HG03045 (cell line): ENCODE measurements around the gene ATP4A.

ENCODE experiments used
- ATAC-seq: cut with Tn5 transposase; IDR thresholded peaks from one replicate; pipeline ENCODE4 v1.9.1; 2021; ENCODE audit warnings: mild to moderate bottlenecking, moderate library complexity; ENCODE audit not compliant: unreplicated experiment

ATP4A gene

DNA sequence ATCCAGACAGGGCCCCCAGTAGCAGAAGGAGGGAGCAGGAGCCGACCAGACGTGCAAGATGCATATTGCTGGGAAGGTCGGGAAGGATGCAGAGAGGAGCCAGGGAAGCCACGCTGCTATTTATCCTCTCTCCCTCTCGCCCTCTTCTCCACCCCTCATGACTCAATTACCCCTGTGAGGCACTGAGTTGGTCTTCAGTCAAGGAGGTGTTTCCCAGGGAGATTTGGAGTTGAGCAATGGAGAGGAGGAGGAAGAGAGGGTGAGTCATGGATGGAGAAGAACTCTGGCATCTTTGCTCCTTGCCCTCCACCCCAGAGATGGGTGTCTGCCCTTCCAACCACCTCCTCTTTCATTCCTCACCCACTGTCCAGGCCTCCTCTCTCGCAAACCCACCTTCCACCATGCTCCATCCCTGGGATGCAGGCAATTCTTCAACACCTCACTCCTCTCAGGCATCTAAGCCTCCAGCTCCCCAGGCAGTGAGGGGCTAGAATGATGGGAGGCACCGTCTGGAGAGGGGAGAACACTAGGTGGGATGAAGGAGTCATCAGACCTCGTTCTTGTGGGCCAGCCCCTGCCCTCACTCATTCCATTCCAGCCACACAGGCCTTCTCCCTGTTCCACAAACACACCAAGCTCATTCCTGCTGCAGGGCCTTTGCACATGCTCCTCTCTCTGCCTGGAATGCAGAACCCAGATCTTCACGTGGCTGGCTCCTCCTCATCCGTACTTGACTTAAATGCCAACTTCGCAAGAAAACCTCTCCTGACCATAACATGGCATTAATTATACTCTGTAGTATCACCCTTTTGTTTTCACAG is 35.0 kb downstream of the ATP4A start, which contains the start of gene SBSN:
Gene SBSN (minus strand): TSS at position 94 of the 821 bp plus-strand sequence. CDS start 30 bp downstream, at position 64.
- no peak for ATAC-seq

DNA sequence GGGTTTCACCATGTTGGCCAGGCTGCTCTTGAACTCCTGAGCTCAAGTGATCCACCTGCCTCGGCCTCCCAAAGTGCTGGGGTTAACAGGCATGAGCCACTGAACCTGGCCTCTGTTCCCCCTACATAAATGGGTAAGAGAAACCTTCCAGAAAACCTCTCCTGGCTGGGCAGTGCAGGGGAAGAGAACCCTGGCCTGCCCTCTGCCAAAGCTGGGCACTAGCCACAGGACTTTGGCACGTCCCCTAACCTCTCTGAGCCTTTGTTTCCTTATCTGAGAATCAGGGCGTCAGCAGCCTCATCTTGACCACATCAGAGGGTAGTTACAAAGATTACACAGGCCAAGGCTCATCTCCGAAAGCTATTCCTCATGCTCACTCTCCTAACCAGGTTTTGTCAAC is 37.6 kb downstream of the ATP4A start:
- no peak for ATAC-seq

DNA sequence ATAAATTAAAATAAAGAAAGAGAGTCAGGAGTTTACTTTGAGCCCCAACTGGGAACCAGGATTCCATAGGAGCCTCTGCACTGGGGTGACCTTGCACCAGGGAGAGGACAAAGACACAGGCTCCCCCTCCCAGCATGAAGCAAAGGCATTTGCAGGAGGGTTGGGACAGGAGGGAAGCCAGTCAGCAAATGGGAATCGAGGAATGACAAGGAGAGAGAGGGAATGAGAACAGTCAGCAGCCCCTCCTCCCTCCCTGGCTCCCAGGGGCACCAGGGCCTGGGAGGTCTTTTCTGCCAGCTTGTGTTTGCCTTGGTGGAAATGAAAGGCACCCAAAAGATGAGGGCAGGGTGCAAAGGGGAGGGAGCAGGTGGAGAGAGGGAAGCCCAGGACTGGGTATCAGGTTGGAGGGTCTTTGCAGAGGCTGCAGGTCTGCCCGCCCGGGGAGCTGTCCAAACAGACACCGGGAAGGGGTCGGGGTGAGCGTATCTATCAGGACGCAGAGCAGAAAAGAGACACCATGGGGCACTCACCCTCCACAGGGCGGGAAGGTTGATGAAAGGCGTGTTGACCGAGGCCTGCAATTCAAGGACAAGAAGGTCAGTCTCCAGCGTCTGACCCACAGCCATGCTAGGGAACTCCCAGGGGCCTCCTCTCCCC is 39.1 kb downstream of the ATP4A start:
- ATAC-seq: no peak

DNA sequence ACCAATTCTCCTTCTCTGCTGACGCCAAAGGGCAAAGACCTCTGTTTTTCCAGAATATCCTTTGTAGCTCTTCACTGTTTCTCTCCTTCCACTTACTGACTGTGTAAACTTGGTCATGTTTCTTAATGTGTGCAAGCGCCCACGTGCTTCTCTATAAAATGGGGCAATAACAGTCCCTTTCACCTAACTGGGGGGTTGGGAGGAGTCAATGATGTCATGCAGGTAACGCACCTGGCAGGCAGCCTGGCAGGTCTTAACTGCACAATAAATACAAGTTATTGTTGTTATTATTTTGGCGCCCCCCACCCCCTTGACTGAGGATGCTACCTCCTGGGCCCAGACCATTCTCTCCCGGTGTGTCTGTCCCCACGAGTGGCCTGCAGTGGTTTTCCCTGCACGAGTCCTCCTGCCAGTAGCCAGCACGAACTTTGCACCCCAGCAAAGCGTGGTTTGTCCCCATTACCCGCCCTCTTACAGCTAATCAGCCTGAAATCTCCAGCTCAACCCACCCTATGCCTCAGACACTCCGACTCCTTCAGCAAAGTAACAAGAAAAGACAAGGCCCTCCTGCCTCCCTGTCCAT is 40.6 kb downstream of the ATP4A start:
- no peak for ATAC-seq

DNA sequence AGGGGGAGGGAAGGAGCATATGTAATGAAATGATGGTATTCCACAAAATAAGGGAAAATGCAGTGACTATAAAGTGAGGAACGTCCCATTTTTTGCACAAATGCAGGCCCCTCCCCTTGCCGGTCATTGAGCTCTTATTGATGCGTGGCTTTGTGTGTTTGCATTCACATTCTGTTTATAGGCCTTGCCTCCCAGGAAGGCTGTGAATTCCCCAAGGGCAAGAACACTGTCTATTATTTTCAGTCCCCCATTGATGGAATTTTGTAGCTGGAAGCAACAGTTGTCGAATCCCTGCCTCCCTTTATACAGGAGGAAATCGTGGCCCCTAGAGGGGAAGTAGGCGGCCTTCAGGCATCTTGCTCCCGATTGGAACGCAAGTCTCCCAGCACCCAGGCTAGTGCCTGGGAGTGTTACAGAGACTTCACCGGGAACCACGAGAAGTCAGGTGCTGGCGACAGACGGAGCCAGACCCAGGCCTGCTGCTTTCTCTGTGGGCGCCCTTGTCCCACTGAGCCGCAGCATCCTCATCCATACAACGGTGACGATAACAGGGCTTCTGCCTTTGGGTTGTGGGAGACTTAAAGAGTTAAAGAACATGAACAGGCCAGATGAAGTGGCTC is 42.2 kb downstream of the ATP4A start:
- ATAC-seq: no peak

DNA sequence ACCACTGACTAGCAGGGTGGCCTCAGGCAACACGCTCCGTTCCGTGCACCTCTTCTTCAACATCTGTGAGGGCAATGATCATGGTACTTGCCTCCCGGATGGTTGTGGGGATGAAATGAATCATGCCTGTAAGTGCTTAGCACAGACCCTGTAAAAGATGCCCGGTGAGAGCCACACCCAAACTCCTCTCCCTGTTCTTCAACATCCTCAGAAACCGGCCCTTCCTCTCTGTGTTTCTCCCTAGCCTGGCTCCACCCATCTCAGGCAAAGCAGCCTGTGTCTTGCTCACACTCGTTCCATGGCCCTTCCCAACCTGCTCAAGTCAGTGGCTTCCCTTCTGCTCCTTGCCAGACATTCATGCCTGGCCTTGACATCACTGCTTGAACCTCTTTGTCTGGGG is 44.2 kb downstream of the ATP4A start:
- ATAC-seq: no peak

DNA sequence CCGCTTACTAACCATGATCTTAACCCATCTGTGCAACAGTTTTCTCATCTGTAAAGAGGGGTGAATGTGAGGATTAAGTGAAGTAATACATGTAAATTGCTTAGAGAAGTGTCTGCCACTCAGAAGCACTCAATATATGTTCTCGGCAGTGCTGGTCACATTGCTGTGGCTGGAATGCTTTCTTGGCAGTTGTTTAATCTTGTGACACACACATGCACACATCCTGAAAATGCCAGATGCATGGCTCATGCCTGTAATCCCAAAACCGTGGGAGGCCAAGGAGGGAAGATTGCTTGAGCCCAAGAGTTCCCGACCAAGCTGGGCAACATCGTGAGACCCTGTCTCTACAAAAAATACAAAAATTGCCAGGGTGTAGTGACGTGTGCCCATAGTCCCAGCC is 45.1 kb downstream of the ATP4A start:
- ATAC-seq: no peak

DNA sequence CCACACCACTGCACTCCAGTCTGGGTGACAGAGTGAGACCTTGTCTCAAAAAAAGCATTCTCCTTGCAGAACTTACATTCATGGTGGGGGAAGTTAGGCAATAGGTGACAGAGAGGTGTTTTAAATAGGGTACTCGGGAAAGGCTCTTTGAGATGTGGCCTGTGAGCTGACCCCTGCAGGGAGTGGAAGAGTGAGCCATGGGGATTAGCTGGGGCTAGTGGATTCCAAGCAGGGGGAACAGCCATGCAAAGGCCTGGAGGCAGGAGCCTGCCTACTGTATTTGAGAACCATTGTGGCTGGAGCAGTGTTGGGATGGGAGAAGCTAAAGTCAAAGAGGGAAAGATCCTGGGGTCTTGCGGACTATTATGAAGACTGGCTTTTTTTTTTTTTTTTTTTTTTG is 46.1 kb downstream of the ATP4A start:
- ATAC-seq: no peak

DNA sequence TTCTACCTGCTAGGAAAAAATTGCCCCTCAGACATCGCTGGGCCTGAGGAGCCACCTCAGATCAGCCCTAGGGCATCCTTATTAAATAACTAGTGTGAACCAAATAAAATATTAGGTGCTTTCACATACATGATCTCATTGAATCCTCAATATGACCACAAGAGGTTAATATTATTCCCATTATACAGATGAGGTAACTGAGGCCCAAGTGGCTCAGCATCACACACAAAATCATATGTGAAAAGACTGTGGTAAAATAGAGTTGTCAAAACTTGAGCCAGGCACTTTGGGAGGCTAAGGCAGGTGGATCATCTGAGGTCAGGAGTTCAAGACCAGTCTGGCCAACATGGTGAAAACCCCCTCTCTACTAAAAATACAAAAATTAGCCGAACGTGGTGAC is 47.1 kb downstream of the ATP4A start:
- ATAC-seq: no peak

DNA sequence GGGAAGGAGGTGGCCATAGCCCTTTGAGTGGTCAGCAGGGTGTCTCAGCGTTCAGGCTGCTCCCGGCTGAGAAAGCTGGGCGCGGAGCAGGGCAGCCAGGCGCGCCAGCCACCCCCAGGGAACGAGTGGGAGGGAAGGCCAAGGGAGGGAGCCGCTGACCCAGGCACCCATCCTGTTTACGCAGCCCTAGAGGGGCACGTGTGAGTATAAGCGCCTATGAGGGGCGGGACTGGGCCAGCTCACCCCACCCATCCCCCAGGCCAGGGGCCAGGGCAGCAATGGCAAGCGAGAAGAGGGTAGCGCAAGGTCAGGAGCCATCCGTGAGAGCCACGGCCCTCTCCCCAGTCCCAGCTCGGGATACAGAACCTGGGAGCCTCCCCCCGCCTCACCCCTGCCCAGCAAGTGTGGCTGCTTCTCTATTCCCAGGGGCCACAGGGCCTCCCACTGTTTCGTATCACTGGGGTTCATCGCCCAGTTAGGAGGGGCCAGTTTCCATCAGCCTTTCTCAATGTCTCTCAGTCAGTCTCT is 49.1 kb downstream of the ATP4A start:
- no peak for ATAC-seq

DNA sequence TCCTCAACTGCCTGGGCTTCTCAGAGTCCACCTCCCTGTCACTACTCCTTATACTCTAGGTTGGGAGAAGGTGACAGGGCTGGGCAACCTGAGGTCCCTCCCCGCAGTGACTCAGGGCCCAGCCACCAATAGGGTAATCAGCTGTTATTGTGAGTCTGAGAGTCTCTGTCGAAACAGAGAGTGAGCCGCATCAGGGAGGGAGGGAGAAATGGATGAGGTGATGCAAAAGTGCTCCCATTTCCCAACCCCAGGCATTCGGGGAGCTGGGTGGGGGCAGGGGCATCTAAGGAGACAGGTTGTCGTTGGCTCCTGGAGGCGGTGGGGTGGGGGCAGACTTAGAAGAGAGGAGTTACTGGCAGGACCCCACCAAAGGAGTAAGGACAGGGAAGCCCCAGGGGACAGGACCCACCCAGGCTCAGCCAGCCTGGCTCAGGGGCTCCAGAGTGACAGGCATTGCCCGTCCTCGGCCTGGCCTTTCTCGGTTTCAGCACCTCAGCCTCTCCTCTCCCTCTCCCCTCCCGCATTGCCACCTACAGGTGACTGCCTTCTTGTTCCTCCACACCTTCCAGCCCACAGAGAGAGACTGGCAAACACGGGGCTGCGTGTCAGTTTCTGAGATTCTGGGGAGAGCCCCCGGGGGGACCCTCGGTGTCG is 49.7 kb downstream of the ATP4A start, which contains the start of gene DMKN:
Gene DMKN (minus strand): TSS at position 22 of the 654 bp plus-strand sequence. CDS start 174 bp downstream, outside the sequence.
- no peak for ATAC-seq

DNA sequence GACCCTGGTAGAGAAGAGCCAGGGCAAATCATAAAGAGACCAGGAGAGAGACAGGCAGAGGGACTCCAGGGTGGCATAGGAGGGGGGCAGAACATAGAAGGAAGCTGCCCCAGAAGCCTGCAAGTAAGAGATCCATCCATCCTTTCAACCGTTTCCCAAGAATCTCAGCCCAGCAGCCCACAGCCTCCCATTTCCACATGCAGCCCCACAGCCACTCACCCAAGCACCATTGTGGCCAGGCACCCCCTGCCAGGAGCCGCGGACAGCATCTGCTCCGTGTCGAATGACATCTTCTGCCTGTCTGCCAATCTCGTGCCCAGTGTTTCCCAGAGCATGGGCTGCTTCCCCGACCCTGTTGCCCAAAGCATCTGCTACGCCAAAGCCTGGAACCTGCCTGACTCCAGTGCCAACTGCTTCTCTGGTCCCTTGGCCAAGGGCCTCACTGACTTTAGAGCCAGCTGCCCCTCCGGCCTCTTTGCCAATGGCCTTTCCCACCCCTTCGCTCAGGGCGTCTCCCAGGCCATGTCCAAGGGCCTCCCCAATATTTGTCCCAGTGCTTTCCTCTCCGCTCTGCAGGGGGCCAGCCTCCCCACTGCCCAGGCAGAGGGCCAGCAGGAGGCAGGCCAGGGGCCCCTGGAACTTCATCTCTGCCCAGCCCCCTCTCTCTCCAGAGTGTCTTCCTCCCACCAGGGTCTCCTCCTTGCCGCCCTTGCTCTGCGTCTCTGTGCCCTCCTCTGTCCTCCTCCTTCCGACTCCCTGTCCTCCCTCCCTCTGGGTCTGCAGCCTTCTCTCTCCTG is 50.4 kb downstream of the ATP4A start:
- ATAC-seq: no peak

DNA sequence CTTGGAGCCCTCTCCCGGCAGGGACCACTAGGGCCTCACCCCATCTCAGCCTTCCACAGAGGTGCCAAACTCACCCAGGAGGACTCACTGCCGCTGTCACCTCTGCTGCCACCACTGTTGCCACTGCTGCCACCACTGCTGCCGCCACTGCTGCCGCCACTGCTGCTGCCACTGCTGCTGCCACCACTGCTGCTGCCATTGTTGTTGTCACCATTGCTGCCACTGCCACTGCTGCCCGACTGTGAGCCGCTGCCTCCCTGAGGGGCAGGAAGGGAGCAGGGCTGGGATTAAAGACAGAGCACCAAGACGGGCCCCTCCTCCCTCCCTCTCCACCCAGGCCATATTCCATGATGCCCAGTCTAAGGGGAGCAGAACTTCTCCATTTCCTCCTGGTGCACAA is 52.1 kb downstream of the ATP4A start:
- no peak for ATAC-seq

DNA sequence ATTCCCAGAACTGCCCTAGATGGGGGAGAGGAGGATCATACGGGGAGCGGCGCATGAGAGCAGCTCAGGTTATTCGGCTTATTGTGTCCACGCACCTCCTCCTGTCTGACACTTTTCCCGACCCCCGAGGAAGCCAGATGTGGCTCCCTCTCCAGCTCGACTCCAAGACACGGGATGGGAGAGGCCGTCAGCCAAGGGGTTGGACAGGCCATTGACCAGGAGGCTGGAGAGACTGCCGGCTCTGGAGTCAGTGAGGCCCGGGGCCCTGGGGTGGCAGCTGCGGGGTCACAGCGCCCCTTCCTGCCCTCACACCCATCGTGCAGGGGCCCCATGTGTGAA is 52.9 kb downstream of the ATP4A start:
- no peak for ATAC-seq

DNA sequence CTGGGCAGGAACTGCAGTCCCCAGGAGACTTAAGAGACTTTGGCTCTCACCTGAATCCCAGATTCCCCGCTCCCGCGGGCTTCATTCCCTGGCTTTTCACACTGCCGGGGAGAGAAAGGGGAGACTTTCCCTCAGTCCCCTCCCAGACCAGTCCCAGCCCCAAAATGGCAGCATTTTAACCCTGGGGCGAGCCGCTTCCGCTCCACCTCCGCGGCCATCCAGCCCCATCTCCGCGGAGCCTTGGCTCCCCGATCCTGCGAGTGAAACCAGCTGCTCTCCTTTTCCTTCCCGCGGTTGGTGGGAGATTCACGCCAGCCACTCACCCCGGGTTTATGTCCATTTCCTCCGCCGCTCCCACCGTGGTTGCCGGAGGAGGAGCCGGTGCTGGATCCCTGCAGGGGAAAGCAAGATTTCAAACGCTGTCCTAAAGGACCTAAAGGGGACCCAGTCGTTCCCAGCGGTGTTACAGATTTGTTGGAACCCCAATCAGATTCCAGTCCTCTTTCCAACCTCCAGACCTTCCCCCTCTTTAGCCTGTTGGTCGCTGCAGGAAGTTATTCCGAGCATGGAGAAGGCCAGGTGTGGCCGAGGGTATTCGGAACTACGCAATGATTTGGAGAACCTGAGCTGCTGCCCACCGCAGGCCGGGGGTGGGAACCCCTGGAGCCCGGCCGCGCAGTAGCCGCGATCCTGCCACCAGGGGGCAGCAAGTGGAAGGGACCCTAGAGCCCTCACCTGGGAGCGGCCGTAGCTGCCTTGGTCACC is 53.4 kb downstream of the ATP4A start:
- ATAC-seq: no peak

DNA sequence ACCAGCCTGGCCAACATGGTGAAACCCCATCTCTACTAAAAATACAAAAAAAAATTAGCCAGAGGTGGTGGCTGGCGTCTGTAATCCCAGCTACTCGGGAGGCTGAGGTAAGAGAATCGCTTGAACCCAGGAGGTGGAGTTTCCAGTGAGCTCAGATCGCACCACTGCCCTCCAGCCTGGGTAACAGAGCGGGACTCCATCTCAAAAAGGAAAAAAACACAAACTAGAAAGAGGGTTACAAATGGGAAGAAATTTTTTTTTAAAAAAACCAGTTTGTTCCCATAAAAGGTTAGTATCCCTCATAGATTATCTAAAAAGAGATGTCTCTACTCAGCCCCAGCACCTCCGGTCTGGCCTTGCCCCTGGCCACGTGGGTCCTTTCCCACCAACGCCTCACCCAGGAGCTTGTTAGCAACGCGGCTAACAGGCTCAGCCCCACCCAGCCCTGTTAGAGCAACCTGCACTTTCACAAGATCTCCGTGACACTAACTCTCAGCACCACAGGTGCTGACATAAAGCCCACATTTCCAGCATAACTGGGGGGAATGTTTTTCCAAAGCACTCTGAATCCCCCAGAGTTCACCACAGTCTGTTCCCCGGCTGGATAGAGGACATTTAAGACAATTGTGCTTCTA is 54.3 kb downstream of the ATP4A start:
- no peak for ATAC-seq

DNA sequence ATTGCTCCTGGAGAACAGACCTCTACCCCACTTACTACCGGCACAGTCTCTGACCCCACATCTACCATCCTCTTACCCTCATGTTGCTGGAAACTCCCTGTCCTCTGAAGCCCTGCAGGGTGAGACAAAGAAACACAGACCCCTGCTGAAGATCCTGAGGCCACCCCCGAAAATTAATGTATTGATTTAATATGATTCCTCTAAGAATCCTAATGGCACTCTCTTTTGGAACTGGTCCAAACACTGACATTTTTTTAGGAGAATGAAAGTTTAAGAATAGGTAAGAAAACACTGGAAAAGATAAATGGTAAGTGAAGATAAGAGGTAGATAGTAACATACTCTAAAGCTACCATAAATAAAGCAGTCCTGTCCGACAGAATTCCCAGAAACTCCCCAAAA is 55.3 kb downstream of the ATP4A start:
- no peak for ATAC-seq

DNA sequence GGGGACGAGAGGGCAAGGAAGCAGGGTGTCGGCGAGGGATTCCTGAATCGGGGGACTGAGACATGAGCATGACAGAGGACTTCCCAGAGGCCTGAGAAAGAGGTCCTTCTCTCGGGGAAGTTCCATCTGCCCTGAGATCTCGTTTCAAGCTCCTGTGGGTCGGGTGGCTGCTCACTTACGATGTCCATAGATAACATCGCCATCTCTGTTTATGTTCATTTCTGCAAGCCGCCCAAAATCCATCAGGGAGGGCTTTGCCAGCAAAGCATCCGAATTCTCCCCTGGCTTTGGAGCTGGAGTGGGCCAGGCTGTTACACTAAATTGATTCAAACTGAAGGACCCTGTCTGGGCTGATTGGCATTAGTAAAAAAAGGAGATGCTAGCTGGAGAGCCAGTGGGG is 55.9 kb downstream of the ATP4A start:
- no peak for ATAC-seq

DNA sequence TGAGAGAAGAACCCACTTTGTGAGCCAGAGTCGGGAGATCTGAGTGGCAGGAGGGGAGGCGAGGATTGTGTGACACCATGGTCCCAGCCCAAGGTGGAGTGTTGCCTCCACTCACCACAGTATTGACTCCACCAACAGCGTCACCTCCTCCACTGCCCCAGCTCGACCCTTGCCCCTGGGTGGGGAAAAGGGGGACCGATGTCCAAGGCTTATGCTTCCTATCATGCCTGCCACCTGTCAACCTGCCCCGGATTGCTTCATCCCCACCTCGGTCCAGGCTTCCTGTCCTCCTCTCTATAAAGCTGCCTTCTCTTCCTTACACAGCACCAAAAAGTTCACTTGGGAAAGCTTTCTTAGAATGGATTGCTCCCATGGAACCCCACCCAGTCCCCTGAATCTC is 57.4 kb downstream of the ATP4A start:
- ATAC-seq: no peak
